Prostate gland (tissue), 2 donors: Measurements from ENCODE around the gene HAUS8.

ENCODE experiments used
- CTCF ChIP-seq, 4 experiments: fragments of 200-600 bp in 2 of 4; fragments of 450-650 bp in 2 of 4; sonication (generic) in 2 of 4; IDR thresholded peaks; 1 replicate in 3 of 4; 2 replicates in 1 of 4; pipeline ENCODE4 v1.5.1; 2016 to 2019; ENCODE audit warnings: antibody characterized with exemption in 4 of 4, mild to moderate bottlenecking in 2 of 4, moderate library complexity in 2 of 4
- POLR2A ChIP-seq: fragments of 450-650 bp; IDR thresholded peaks from one replicate; pipeline ENCODE4 v1.6.1; 2016; ENCODE audit warnings: antibody characterized with exemption, mild to moderate bottlenecking

- TF ChIP-seq CTCF (IDR thresholded peaks at IDR 0.05), result no peak
- no peak for TF ChIP-seq POLR2A
These were observed 26.3 kb downstream of the HAUS8 start for GRCh38 chr19:17048885-17049453.
